Activated T-cell treated with anti-CD3 and anti-CD28 coated beads, Interleukin-2, amount 50 U/mL, for 4 hours (primary cell): ENCODE data around the gene BLCAP. TPM values are rescaled to one million over a fixed set of nuclear protein-coding genes. Genes with fewer than 3 reads are reported as not detected.
"Not testable (repeated sequence)": the region's sequence is repeated elsewhere in the genome, so short reads cannot be mapped to it uniquely, and the experiment has no call there.

ENCODE experiments used
- ATAC-seq, 2 donors: fragments of 200-7000 bp; cut with Tn5 transposase; one replicate each; pipeline ENCODE4 v1.10.0; 2021
- DNase-seq: peaks from one replicate; pipeline ENCODE4 v3.0.0-alpha.2; 2020
- H3K27me3 Mint-ChIP-seq: one replicate; pipeline ENCODE4 v1.8.0; 2021; ENCODE audit warnings: low read depth, mixed read lengths
- H3K36me3 Mint-ChIP-seq: one replicate; pipeline ENCODE4 v1.8.0; 2022; ENCODE audit warnings: mixed read lengths; ENCODE audit not compliant: insufficient read depth
- H3K4me1 Mint-ChIP-seq: one replicate; pipeline ENCODE4 v1.8.0; 2021; ENCODE audit warnings: low read depth, mixed read lengths
- H3K4me3 Mint-ChIP-seq: one replicate; pipeline ENCODE4 v1.8.0; 2021; ENCODE audit warnings: mild to moderate bottlenecking, moderate library complexity, mixed read lengths
- H3K9me3 Mint-ChIP-seq: one replicate; pipeline ENCODE4 v1.8.0; 2021; ENCODE audit warnings: mixed read lengths
- total RNA-seq, 3 donors: library from RNA; stranded (reverse); gene quantifications; one replicate each; pipeline ENCODE4 v1.2.1, GENCODE V29; 2021

Gene BLCAP
- total RNA-seq, 3 donors from 2014 or later: 31.8 to 37.9 (median 32.1) TPM

GRCh38 chr20:37504404-37505096 is 23.1 kb downstream of the BLCAP start:
- no peaks in the 10 kb centered on the region for H3K9me3 Mint-ChIP-seq
- DNase-seq (no peak), ATAC-seq (no peak)
- H3K4me3 Mint-ChIP-seq: no peak overlapping the region
- no peaks in the 10 kb centered on the region for H3K4me1 Mint-ChIP-seq
- no peaks in the 10 kb centered on the region for H3K27me3 Mint-ChIP-seq
- H3K36me3 Mint-ChIP-seq: peaks cover 3% of the 10 kb centered on the region

GRCh38 chr20:37503256-37503927 is 24.3 kb downstream of the BLCAP start:
- Mint-ChIP-seq H3K4me1 (no peaks in the 10 kb centered on the region), H3K27me3 (no peaks in the 10 kb centered on the region), H3K4me3 (no peak overlapping the region), H3K36me3 (no peaks in the 10 kb centered on the region), H3K9me3 (no peaks in the 10 kb centered on the region)
- DNase-seq (no peak), ATAC-seq (no peak)

- DNase-seq (no peak), ATAC-seq (no peak)
- no peaks in the 10 kb centered on the region for H3K27me3 Mint-ChIP-seq
- no peaks in the 10 kb centered on the region for H3K4me1 Mint-ChIP-seq
- H3K9me3 Mint-ChIP-seq: no peaks in the 10 kb centered on the region
- no peak overlapping the region for H3K4me3 Mint-ChIP-seq
- peaks cover 2% of the 10 kb centered on the region for H3K36me3 Mint-ChIP-seq
Measured at GRCh38 chr20:37502654-37503053, 25.0 kb downstream of the BLCAP start.

- Mint-ChIP-seq H3K36me3 (peaks cover 2% of the 10 kb centered on the region), H3K4me1 (no peaks in the 10 kb centered on the region), H3K4me3 (no peak overlapping the region), H3K9me3 (no peaks in the 10 kb centered on the region), H3K27me3 (no peaks in the 10 kb centered on the region)
- DNase-seq (no peak), ATAC-seq (no peak)
Measured at GRCh38 chr20:37501940-37502339, 25.7 kb downstream of the BLCAP start.

- Mint-ChIP-seq H3K36me3 (peaks cover 2% of the 10 kb centered on the region), H3K27me3 (no peaks in the 10 kb centered on the region), H3K4me1 (no peaks in the 10 kb centered on the region), H3K4me3 (no peak overlapping the region), H3K9me3 (no peaks in the 10 kb centered on the region)
- no peak for DNase-seq
- ATAC-seq: no peak
Measured at GRCh38 chr20:37500311-37500710, 27.4 kb downstream of the BLCAP start.

GRCh38 chr20:37498066-37498665 is 29.5 kb downstream of the BLCAP start:
- peaks cover 8% of the 10 kb centered on the region for H3K36me3 Mint-ChIP-seq
- ATAC-seq: no peak

GRCh38 chr20:37494796-37495195 is 32.9 kb downstream of the BLCAP start:
- Mint-ChIP-seq H3K36me3 (peaks cover 20% of the 10 kb centered on the region), H3K4me3 (no peak overlapping the region), H3K4me1 (no peaks in the 10 kb centered on the region), H3K9me3 (no peaks in the 10 kb centered on the region), H3K27me3 (no peaks in the 10 kb centered on the region)
- ATAC-seq (no peak), DNase-seq (no peak)

More at GRCh38 chr20:37498066-37498665, 29.5 kb downstream of the BLCAP start:
- H3K4me1 Mint-ChIP-seq: no peaks in the 10 kb centered on the region
- no peaks in the 10 kb centered on the region for H3K9me3 Mint-ChIP-seq
- no peaks in the 10 kb centered on the region for H3K27me3 Mint-ChIP-seq
- no peak overlapping the region for H3K4me3 Mint-ChIP-seq
- no peak for DNase-seq

GRCh38 chr20:37494301-37494700 is 33.4 kb downstream of the BLCAP start:
- no peaks in the 10 kb centered on the region for H3K4me1 Mint-ChIP-seq

GRCh38 chr20:37492945-37493344 is 34.7 kb downstream of the BLCAP start:
- no peak for ATAC-seq
- Mint-ChIP-seq H3K27me3 (no peaks in the 10 kb centered on the region), H3K4me1 (no peaks in the 10 kb centered on the region), H3K4me3 (no peak overlapping the region), H3K36me3 (peaks cover 18% of the 10 kb centered on the region), H3K9me3 (no peaks in the 10 kb centered on the region)
- DNase-seq: no peak

More at GRCh38 chr20:37494301-37494700, 33.4 kb downstream of the BLCAP start:
- no peak for ATAC-seq
- Mint-ChIP-seq H3K4me3 (no peak overlapping the region), H3K27me3 (no peaks in the 10 kb centered on the region), H3K36me3 (peaks cover 20% of the 10 kb centered on the region), H3K9me3 (no peaks in the 10 kb centered on the region)
- no peak for DNase-seq

GRCh38 chr20:37492096-37492625 is 35.5 kb downstream of the BLCAP start:
- H3K9me3 Mint-ChIP-seq: no peaks in the 10 kb centered on the region
- H3K36me3 Mint-ChIP-seq: peaks cover 18% of the 10 kb centered on the region
- no peak overlapping the region for H3K4me3 Mint-ChIP-seq
- H3K4me1 Mint-ChIP-seq: no peaks in the 10 kb centered on the region
- H3K27me3 Mint-ChIP-seq: no peaks in the 10 kb centered on the region
- ATAC-seq: no peak
- no peak for DNase-seq

- no peak for DNase-seq
- Mint-ChIP-seq H3K4me1 (no peaks in the 10 kb centered on the region), H3K36me3 (peaks cover 18% of the 10 kb centered on the region), H3K9me3 (no peaks in the 10 kb centered on the region), H3K4me3 (no peak overlapping the region), H3K27me3 (no peaks in the 10 kb centered on the region)
- no peak for ATAC-seq
Measured at GRCh38 chr20:37490663-37491350, 36.9 kb downstream of the BLCAP start.

GRCh38 chr20:37486209-37486608 is 41.5 kb downstream of the BLCAP start:
- H3K9me3 Mint-ChIP-seq, H3K27me3 Mint-ChIP-seq, H3K4me3 Mint-ChIP-seq, DNase-seq, H3K4me1 Mint-ChIP-seq, ATAC-seq, H3K36me3 Mint-ChIP-seq: not testable (repeated sequence)

- Mint-ChIP-seq H3K27me3 (peaks cover 16% of the 10 kb centered on the region), H3K4me1 (no peaks in the 10 kb centered on the region), H3K36me3 (peaks cover 5% of the 10 kb centered on the region), H3K9me3 (no peaks in the 10 kb centered on the region), H3K4me3 (no peak overlapping the region)
- DNase-seq (no peak), ATAC-seq (no peak)
Measured at GRCh38 chr20:37484331-37484730, 43.3 kb downstream of the BLCAP start.

- Mint-ChIP-seq H3K9me3 (no peaks in the 10 kb centered on the region), H3K27me3 (peaks cover 23% of the 10 kb centered on the region), H3K36me3 (peaks cover 7% of the 10 kb centered on the region), H3K4me1 (no peaks in the 10 kb centered on the region), H3K4me3 (no peak overlapping the region)
- ATAC-seq: no peak
- no peak for DNase-seq
Measured at GRCh38 chr20:37481610-37482009, 46.1 kb downstream of the BLCAP start.
